Osteoblast (primary cell): ENCODE measurements around the gene DYNC1I1. TPM values are rescaled to one million over a fixed set of nuclear protein-coding genes. Genes with fewer than 3 reads are reported as not detected.

Experiments used
- DNase-seq: peaks from one replicate; pipeline ENCODE4 v3.0.0; 2011; ENCODE audit warnings: low spot score, mixed read lengths; ENCODE audit not compliant: insufficient read length; ENCODE audit errors: missing footprints
- H2AFZ ChIP-seq: 2 replicates; pipeline ENCODE4 v1.6.0; 2011; ENCODE audit warnings: mild to moderate bottlenecking, low read length
- H3K27ac ChIP-seq: 2 replicates; pipeline ENCODE4 v1.5.1; 2011; ENCODE audit warnings: mild to moderate bottlenecking, low read depth, low read length, moderate library complexity
- H3K27me3 ChIP-seq: 2 replicates; pipeline ENCODE4 v1.6.0; 2012; ENCODE audit warnings: mild to moderate bottlenecking, control low read depth, inconsistent platforms, low read length, moderate library complexity; ENCODE audit not compliant: insufficient read depth
- H3K36me3 ChIP-seq: 2 replicates; pipeline ENCODE4 v1.5.1; 2011; ENCODE audit warnings: mild to moderate bottlenecking, low read length, control low read depth, moderate library complexity; ENCODE audit not compliant: insufficient read depth
- H3K4me1 ChIP-seq: 2 replicates; pipeline ENCODE4 v1.5.1; 2011; ENCODE audit warnings: mild to moderate bottlenecking, low read length, control low read depth, moderate library complexity; ENCODE audit not compliant: insufficient read depth
- H3K4me2 ChIP-seq: 2 replicates; pipeline ENCODE4 v1.6.0; 2011; ENCODE audit warnings: mild to moderate bottlenecking, low read length; ENCODE audit not compliant: insufficient read depth
- H3K4me3 ChIP-seq: fragments of 200-600 bp; sonication (generic); 3 replicates; pipeline ENCODE4 v1.5.1; 2012; ENCODE audit warnings: mild to moderate bottlenecking, low read length, inconsistent platforms; ENCODE audit not compliant: insufficient read depth
- H3K79me2 ChIP-seq: 2 replicates; pipeline ENCODE4 v1.6.0; 2012; ENCODE audit warnings: mild to moderate bottlenecking, low read length, control low read depth, inconsistent platforms; ENCODE audit not compliant: insufficient read depth
- H3K9me3 ChIP-seq: 2 replicates; pipeline ENCODE4 v1.5.1; 2011; ENCODE audit warnings: low read depth, low read length, control low read depth
- H4K20me1 ChIP-seq: 2 replicates; pipeline ENCODE4 v1.6.0; 2012; ENCODE audit warnings: mild to moderate bottlenecking, low read length, control low read depth; ENCODE audit not compliant: insufficient read depth
- total RNA-seq: library from RNA; depleted of rRNA; stranded (reverse); fragments of >200 nt; gene quantifications from 2 replicates; pipeline ENCODE4 v1.2.3, GENCODE V29; 2012
- TF ChIP-seq, protein P1 (sequence below): IDR thresholded peaks from 2 replicates; pipeline ENCODE4 v1.5.1; 2011; ENCODE audit warnings: mild to moderate bottlenecking, low read depth, low read length, moderate library complexity; ENCODE audit errors: extremely low read depth

DYNC1I1 gene
- total RNA-seq, 1 donor = 2.2 TPM

- Histone ChIP-seq H3K4me3 (no peak overlapping the region), H3K27me3 (no peaks in the 10 kb centered on the region), H3K36me3 (no peaks in the 10 kb centered on the region), H3K9me3 (no peaks in the 10 kb centered on the region), H3K27ac (no peak overlapping the region), H3K4me1 (no peaks in the 10 kb centered on the region), H2AFZ (no peak overlapping the region), H3K79me2 (no peaks in the 10 kb centered on the region), H4K20me1 (no peaks in the 10 kb centered on the region), H3K4me2 (no peak overlapping the region)
- DNase-seq = no peak
- TF ChIP-seq, protein P1, sequence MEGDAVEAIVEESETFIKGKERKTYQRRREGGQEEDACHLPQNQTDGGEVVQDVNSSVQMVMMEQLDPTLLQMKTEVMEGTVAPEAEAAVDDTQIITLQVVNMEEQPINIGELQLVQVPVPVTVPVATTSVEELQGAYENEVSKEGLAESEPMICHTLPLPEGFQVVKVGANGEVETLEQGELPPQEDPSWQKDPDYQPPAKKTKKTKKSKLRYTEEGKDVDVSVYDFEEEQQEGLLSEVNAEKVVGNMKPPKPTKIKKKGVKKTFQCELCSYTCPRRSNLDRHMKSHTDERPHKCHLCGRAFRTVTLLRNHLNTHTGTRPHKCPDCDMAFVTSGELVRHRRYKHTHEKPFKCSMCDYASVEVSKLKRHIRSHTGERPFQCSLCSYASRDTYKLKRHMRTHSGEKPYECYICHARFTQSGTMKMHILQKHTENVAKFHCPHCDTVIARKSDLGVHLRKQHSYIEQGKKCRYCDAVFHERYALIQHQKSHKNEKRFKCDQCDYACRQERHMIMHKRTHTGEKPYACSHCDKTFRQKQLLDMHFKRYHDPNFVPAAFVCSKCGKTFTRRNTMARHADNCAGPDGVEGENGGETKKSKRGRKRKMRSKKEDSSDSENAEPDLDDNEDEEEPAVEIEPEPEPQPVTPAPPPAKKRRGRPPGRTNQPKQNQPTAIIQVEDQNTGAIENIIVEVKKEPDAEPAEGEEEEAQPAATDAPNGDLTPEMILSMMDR = no peak
Observed at GRCh38 chr7:95780665-95781064, 8.3 kb downstream of the DYNC1I1 start.

- Histone ChIP-seq H3K4me2 (no peak overlapping the region), H3K27me3 (no peaks in the 10 kb centered on the region), H3K9me3 (no peaks in the 10 kb centered on the region), H3K36me3 (no peaks in the 10 kb centered on the region), H3K4me1 (no peaks in the 10 kb centered on the region), H3K79me2 (no peaks in the 10 kb centered on the region), H3K4me3 (no peak overlapping the region), H3K27ac (no peak overlapping the region), H2AFZ (no peak overlapping the region), H4K20me1 (no peaks in the 10 kb centered on the region)
- DNase-seq = no peak
- TF ChIP-seq, protein P1 = no peak
Observed at GRCh38 chr7:95781961-95782586, 9.7 kb downstream of the DYNC1I1 start.

DNA sequence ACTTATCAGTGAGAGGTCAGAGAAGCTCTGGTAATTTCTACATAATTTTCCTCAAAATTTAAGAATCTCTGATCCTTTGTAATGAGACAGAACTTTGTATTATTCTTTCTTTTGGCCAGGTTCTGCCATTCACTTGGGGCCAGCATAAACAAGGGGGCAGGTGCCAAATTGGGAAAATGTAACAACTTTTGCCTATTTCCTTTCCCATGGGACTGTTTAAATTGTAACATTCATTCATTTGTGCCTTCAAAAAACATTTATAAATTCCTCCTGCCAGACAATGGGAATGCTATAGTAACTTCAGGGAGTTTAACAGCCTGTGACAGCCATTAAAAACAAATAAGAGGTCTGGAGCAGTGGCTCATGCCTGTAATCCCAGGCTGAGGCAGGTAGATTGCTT is 12.4 kb downstream of the DYNC1I1 start:
- TF ChIP-seq, protein P1 = no peak
- H3K27ac ChIP-seq = no peak overlapping the region
- DNase-seq = no peak

DNA sequence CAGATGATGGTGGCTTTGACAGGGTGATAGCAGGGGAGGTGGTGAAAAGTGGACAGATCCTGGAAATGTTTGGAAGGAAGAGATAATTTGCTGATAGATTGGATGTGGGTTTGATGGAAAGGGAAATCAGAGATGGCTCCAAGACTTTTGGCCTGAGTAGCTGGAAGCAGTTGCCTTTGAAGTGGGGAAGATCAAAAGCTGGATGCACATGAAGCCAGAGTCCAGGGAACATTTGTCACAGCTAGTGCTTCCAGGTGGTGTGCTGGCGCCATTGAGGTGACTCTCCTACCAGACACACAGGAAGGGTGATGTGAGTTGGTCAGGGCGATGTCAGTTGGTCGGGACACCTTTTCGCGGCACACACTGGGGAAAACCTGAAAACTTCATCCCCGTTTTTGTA is 15.9 kb downstream of the DYNC1I1 start:
- Histone ChIP-seq H2AFZ (no peak overlapping the region), H3K9me3 (no peaks in the 10 kb centered on the region), H3K79me2 (no peaks in the 10 kb centered on the region), H3K4me2 (no peak overlapping the region), H3K4me1 (no peaks in the 10 kb centered on the region), H3K4me3 (no peak overlapping the region), H3K27ac (no peak overlapping the region), H3K36me3 (no peaks in the 10 kb centered on the region), H4K20me1 (no peaks in the 10 kb centered on the region), H3K27me3 (no peaks in the 10 kb centered on the region)
- no peak for DNase-seq
- TF ChIP-seq, protein P1 = no peak

More for the DNA sequence above, 12.4 kb downstream of the DYNC1I1 start:
- Histone ChIP-seq H3K79me2 (no peaks in the 10 kb centered on the region), H3K4me2 (no peak overlapping the region), H3K27me3 (no peaks in the 10 kb centered on the region), H3K9me3 (no peaks in the 10 kb centered on the region), H3K4me1 (no peaks in the 10 kb centered on the region), H4K20me1 (no peaks in the 10 kb centered on the region), H3K4me3 (no peak overlapping the region), H2AFZ (no peak overlapping the region), H3K36me3 (no peaks in the 10 kb centered on the region)
